GM21528 (cell line): ENCODE measurements around the gene TMEM50A.
A peak's percentile ranks its signal among the peaks of the same experiment; 100 is the strongest.
"Not testable (repeated sequence)": the region's sequence is repeated elsewhere in the genome, so short reads cannot be mapped to it uniquely, and the experiment has no call there.

Source experiments
- ATAC-seq: cut with Tn5 transposase; IDR thresholded peaks from one replicate; pipeline ENCODE4 v1.9.1; 2021; ENCODE audit warnings: mild to moderate bottlenecking, moderate library complexity; ENCODE audit not compliant: unreplicated experiment, low FRiP score

TMEM50A gene

DNA sequence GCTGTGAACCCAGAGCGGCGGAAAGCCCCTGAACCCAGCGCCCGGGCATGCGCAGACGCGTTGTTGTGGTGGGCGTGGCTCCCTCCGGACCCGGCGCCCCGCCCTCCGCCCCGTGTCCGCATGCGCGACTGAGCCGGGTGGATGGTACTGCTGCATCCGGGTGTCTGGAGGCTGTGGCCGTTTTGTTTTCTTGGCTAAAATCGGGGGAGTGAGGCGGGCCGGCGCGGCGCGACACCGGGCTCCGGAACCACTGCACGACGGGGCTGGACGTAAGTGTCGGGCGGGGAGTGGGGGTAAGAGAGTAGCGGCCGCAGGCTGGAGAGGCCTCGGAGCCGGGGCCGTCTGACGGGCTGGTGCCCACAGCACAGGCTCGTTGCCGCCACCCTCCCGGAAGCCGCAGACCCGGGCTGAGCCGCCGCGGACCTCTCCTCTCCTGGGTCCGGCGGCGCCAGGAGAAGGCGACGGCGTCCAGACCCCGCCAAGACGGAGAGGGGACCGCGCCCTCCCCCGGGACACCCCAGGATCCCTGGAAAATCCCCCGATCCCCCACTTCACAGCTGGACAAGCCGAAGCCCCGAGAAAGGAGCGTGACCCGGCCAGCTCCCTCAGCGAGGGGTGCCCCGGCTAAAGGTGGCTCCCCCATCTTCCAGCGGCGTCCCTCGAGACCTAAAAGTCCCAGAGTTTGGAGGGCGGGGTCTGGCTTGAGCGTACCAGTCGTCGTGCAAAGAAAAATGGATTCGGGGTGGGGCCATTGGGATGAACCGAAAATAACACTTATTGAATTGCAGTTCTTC is at the start of gene TMEM50A:
TMEM50A (plus strand) TSS at position 147 of the 794 bp plus-strand sequence. CDS start 2,153 bp downstream, outside the sequence.
- ATAC-seq: peak; percentile 78

DNA sequence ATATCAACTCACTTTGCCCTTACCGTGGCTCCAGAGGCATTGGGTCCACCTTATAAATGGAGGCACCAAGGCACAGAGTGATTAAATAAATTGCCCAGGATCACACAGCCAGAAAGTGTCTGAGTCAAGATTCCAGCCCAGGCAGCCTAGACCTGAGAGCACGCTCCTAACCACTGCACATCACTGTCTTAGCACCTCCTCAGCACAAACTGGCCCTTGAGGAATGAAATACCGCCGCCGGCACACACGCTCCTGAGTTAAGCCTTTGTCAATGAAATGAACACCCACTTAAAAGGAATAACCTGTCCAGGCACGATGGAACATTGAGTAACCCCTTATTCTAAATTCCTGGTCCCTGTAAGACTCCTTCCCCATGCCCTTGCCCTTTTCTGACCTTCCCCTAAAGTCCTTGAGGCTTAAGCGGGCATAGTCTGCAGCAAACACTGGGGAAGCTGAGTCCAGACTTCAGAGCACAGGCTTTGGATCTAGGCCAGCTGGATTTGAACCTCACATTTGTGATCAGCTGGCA is 49.5 kb upstream of the TMEM50A start:
- ATAC-seq: not testable (repeated sequence)

DNA sequence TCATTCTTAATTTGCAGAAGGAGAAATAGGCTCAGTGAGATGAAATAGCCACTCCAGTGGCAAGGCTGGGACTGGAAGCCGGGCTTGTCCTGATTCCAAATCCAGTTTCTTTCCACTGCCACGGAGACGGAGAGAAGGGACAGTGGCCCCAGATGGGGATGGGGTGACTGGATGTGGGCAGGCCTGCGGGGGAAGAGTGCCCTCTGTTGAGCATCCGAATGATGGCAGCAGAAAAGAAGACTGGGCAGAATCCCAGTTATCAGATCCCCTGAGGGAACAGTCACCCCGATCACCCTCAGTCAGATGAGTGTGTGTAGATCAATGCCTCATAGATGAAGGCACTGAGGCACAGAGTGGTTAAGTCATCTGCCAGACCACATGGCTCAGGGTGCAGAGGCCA is 48.1 kb upstream of the TMEM50A start:
- not testable (repeated sequence) for ATAC-seq

DNA sequence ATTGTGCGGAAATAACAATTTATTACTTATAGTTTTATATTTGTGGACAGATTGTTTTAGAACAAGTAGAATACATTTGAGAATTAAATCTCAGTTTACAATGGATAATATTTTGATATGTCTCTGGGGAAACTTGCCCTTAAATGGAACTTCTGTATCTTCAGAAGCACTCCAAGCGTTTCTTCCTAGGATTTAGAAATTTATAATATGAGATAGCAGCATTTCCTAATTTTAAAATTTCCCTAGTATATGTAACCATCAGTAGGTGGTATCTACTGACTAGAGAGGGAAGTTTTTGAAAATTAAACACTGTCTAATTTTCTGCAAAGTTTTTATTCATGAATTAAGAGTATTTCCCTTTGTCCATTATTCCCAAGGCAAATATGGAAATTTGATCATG is 44.7 kb upstream of the TMEM50A start:
- not testable (repeated sequence) for ATAC-seq

DNA sequence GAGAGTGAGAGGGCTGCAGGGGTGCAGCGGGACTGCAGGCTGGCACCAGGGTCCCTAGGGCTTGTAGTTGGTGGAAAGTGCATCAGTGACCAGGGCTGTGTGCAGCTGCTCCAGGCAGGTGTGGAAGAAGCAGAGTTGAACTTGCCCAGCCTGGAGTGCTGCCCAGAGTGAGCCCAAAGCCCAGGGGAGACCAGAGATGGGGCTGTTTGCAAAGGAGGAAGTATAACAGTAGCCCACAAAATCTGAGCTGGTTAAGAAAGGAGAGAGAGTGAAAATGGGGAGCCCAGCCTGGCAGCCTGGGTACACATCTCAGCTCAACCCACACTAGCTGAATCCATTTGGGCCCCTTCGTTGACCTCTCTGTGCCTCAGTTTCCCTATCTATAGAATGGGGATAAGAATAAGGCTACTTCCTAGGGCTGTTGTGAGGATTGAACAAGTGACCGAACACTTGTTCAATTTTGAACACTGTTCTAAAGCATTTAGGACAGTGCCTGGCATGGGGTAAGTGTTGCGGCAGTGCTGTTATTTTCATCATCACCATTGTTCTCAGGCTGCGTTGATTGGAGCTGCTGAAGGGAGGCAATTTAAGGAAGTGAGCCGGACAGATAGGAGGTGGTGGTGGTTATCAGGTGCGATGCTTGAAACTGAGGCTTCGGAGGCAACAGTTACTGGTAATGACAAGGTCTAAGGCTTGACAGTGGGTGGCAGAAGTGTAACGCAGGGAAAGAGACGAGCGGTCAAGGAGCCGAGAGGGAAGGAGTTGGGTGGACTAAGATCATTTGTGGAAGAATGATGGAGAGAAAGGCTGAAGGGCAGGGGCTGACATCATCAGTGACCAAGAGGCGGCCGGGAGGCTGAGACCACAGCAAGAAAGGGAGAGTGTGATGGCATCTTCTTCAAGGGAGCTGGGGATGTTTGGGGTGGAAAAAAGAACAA is 43.0 kb upstream of the TMEM50A start:
- ATAC-seq: not testable (repeated sequence)

DNA sequence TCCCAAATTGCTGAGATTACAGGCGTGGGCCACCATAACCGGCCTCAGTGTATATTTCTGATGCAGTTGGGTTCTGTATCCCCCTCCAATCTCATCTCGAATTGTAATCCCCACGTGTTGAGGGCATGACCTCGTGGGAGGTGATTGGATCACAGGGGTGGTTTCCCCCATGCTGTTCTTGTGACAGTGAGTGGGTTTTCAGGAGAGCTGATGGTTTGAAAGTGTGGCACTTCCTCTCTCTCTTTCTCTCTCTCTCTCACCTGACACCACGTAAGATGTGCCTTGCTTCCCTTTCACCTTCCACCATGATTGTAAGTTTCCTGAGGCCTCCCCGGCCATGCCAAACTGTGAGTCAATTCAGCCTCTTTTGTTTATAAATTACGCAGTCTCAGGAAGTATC is 41.6 kb upstream of the TMEM50A start:
- not testable (repeated sequence) for ATAC-seq

DNA sequence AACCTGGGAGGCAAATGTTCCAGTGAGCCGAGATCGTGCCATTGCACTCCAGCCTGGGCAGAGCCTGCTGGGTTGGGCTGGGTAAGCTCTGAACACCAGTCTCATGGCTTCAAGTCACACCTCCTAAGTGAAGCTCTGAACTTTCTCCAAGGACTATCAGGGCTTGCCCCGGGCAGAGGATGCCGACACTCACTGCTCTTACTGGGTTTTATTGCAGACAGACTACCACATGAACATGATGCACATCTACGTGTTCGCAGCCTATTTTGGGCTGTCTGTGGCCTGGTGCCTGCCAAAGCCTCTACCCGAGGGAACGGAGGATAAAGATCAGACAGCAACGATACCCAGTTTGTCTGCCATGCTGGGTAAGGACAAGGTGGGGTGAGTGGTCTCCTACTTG is 37.4 kb upstream of the TMEM50A start:
- ATAC-seq: not testable (repeated sequence)

DNA sequence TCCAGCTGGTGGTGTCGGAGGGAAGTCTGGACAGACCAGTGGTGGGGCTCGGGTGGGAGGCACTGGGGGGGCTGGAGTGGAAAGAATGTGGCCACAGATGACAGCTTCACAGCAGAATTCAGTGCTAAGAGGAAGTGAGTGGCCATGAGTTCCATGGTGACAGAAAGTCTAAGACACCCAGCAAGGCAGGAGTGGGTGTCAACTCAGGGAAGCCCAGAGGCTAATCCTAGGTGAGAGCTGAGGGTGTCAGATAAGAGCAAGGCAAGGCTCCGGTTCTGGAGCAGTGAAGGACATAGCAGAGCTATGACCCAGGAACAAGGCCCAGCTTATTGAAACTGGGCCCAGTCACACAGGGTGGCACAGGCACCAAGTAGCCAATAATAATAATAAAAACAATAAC is 35.8 kb upstream of the TMEM50A start:
- not testable (repeated sequence) for ATAC-seq

DNA sequence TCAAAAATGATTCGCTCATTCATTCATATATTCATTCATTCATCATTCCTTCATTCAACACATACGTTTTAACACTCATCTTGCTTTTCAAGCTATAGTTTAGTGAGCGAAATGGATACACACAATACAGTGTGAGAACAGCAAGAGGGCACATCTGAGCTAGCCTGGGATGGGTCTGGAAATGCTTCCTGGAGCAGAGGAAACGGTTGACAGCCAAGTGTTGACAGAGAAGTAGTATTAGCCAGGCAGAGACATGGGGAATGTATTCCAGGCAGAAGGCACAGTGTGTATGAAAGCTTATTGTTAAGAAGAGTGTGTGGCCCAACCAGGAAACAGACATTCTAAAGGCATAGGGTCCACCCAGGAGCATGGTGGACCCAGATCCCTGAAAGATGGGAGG is 33.2 kb upstream of the TMEM50A start:
- not testable (repeated sequence) for ATAC-seq

DNA sequence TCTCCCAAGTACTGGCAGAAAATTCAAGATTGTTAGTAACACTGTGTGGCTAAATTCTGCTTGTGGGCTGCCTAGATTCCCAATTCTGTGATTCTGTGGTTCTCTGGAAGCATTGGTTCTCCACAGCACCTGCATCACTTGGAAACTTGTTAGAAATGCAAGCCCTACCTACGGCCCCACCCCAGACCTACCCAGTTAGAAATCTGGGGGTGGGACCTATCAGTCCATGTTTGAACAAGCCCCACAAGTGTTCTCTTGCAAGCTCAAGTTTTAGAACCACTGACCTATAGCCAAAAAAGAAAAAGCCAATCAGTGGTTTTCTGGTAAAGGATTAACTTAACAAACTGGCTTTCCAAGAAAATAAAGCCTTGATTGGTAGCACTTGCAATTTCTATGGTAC is 30.0 kb upstream of the TMEM50A start:
- ATAC-seq: not testable (repeated sequence)

DNA sequence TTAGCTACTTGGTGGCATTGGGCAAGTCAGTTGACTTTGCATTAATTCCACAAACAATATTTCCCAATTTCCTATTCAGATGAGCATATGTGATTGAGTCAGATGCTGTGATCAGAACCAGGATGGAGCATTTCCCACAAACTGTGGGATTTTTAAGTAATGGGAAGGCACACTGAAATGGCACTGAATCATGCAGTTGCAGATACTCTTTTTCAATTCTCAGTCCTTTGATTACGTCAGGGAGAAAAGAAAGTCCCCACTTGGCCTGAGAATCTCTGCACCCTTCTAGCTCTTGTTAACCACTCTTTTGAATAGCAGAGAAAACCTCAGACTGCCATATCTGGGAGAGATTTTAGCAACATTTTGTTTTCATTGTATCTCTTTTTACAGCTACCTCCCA is 29.0 kb upstream of the TMEM50A start:
- ATAC-seq: not testable (repeated sequence)

DNA sequence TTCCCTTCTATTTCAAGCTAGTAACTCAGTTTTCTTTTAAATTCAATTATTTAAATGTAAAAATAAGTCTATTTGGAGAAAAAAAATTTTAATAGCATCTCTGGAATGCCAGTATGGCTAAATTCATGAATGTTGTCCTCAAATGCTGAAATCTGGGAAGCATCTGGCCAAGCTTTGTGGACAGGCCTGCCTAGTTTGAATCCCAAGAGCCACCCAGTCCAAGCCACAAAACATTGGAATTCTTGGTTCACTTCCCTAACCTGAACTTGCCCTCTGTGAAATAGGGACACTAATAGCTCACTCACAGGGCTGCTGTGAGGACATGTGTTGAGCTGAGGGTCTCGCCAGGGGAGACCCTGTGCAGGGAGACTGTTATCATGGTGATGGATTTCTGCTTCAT is 28.6 kb upstream of the TMEM50A start:
- ATAC-seq: not testable (repeated sequence)

DNA sequence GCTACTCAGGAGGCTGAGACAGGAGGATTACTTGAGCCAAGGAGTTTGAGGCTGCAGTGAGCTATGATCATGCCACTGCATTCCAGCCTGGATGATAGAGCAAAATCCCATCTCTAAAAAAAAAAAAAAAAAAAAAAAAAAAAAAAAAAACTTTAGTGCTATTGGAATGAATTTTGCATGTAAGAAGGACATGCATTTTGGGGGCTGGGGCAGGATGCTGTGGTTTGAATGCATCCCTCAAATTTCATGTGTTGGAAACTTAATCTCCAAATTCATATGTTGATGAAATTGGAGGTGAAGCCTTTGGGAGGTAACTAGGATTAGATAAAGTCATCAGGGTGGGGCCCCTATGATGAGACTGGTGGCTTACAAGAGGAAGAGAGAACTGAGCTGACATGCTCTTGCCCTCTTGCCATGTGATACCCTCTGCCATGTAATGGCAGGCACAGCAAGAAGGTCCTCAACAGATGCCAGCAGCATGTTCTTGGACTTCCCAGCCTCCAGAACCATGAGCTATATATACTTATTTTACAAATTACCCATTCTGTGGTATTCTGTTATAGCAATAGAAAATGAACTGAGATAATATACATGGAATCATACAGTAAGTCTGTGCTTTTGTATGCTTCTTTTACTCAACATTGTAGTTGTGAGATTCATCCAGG is 25.2 kb upstream of the TMEM50A start:
- not testable (repeated sequence) for ATAC-seq

DNA sequence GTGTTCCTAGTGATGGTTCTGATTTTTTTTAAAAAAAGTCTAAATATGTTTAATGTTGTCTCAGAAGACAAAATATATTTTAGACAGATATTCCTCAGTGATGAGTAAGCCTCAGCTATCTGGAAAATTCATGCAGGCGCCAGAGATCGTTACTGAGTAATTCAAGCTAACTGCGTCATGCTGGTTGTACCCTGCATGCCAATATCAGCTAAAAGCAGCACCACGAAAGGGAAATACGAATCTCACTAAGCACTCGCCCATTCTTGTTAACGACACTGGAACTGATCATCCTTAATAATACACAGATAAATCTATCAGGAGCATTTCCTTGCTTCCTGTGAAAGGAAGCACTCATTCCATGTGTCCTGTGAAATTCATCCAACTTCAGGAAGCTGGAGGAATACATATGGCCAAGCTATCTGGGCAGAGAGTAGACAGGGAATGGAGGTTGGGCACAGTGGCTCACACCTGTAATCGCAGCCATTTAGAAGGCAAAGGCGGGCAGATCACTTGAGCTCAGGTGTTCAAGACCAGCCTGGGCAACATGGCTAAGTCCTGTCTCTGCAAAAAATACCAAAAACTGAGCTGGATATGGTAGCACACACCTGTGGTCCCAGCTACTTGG is 17.7 kb upstream of the TMEM50A start:
- ATAC-seq: not testable (repeated sequence)

DNA sequence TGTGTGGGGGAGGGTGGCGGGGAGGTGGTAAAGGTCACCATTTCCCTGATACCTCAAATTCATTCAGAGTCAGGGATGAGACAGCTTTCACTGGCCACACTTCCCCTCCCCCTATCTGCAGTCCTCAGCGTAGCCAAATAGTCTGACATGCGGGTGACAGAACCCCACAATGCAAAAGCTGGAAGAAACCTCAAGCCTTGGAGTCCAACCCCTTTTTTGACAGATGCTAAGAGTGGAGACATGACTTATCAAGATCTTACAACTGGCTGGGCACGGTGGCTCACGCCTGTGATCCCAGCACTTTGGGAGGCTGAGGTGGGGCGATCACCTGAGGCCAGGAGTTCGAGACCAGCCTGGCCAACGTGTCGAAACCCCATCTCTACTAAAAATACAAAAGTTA is 16.0 kb upstream of the TMEM50A start:
- not testable (repeated sequence) for ATAC-seq

DNA sequence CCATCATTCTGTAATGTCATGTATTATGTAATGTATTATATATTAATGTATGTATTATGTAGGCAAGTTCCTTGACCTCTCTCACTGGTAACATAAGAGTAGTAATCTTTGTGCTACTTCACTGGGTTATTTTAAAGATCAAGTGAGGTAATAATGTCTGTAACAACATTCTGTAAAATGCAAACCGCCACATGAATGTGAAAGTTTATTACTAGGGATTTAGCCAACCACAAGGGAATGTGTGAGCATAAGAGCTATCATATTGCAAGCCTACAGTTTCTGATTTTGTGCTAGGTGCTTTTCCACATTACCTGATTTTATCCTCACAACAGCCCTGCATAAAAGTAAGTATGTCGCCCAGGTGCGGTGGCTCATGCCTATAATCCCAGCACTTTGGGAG is 13.7 kb upstream of the TMEM50A start:
- not testable (repeated sequence) for ATAC-seq

DNA sequence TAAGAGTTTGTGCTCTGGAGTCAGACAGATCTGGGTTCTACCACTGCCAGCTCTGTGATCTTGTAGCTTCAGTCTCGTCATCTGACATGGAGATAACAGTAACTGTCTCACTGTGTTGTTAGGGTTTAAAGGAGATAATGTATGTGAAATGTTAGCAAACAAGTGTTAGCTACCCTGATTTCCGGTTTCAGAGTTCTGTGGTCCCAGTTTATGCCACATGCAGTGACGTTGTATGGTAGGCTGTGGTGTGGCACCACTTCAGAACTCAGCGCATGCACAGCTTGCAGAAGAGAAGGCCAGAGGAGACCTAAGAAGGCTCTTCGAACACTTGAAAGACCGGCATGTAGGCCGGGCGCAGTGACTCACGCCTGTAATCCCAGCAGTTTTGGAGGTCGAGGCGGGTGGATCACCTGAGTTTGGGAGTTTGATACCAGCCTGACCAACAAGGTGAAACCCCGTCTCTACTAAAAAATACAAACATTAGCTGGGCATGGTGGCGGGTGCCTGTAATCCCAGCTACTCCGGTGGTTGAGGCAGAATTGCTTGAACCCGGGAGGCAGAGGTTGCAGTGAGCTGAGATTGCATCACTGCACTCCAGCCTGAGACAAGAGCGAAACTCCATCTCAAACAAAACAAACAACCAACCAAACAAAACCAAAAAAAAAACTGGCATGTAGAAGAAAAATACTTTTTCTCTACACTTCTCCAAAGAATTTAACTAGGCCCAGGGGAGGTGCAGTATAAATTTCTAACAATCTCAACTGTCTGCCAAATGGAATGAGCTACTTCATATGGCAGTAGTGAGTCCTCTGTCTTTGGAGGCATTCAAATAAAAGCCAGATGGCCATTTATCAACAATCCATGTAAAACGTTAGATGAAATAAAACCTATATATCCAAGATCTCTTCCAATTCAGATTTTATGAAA is 10.0 kb upstream of the TMEM50A start:
- ATAC-seq: not testable (repeated sequence)

DNA sequence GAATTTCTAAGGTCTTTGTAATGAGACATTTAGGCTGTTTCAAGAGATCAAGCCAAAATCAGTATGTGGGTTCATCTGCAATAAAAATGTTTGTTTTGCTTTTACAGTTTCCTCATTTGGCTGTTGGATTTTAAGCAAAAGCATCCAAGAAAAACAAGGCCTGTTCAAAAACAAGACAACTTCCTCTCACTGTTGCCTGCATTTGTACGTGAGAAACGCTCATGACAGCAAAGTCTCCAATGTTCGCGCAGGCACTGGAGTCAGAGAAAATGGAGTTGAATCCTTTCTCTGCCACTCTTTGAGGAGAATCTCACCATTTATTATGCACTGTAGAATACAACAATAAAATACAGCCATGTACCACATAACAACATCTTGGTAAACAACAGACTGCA is 9.3 kb upstream of the TMEM50A start:
- ATAC-seq: not testable (repeated sequence)

DNA sequence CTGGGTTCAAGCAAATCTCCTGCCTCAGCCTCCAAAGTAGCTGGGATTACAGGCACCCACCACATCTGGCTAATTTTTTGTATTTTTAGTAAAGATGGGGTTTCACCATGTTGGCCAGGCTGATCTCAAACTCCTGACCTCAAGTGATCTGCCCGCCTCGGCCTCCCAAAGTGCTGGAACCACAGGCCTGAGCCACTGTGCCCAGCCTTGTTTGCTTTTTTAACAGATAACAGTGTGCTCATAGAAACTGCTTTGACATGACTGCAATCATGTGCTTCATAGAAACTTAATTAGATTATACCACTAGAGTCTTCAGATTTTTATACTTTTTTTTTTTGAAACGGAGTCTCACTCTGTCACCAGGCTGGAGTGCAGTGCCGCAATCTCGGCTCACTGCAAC is 8.8 kb upstream of the TMEM50A start:
- not testable (repeated sequence) for ATAC-seq
